GM19240 (cell line): ENCODE measurements around the gene ACVR1B.
"Not testable (repeated sequence)": the region's sequence is repeated elsewhere in the genome, so short reads cannot be mapped to it uniquely, and the experiment has no call there.

Experiments used
- DNase-seq: peaks from one replicate; pipeline ENCODE4 v3.0.0; 2011; ENCODE audit warnings: low spot score; ENCODE audit not compliant: insufficient read length

Gene ACVR1B

DNA sequence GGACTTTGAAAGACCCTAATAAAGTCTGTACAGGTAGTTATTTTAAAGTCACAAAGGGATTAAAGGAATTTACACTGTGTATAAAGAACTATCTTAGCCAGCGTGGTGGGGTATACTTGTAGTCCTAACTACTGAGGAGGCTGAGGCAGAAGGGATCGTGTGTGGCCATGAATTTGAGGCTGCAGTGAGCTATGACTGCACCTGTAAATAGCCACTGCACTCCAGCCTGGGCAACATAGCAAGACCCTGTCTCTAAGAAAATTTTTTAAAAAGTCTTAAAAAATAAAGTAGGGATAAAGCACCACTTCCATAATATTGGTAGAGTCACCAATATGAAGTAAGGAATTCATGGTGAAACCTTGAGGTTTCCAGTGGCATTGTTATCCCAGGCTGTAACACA is 18.1 kb downstream of the ACVR1B start:
- no peak for DNase-seq

DNA sequence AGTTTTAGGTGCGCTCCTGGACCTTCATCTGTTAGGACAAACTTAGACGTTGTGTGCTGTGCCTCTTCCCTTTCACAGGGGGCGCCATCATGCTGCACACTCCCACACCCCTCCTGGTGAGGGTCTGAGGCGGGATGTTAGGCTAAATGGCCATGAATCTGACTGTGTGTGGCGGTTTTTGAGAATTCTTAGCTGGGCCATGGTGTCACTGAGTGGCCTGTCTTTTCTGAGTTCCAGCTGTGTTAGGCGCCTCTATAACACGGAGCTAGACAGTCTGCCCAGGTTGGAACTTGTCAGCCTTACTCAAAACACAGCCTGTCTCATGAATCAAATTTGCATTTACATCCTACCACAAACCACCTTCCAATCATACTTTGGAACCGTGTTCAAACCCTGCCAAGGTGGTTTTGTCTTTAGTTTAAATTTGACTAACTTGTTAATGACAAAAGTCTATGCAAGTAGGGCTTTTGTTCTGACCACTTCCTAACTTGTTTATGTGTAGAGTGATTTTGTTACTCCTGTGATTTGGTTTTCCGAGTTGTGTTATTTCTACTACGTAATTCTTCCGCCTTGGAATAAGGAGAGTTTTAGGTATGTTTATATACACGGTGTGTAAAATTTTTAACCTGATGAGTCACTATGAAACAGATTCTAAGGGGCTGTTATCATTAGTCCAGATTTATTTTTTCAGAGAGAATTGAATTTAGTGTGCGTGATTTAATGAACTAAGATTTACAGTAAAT is 19.6 kb downstream of the ACVR1B start:
- peak; percentile 71 for DNase-seq

DNA sequence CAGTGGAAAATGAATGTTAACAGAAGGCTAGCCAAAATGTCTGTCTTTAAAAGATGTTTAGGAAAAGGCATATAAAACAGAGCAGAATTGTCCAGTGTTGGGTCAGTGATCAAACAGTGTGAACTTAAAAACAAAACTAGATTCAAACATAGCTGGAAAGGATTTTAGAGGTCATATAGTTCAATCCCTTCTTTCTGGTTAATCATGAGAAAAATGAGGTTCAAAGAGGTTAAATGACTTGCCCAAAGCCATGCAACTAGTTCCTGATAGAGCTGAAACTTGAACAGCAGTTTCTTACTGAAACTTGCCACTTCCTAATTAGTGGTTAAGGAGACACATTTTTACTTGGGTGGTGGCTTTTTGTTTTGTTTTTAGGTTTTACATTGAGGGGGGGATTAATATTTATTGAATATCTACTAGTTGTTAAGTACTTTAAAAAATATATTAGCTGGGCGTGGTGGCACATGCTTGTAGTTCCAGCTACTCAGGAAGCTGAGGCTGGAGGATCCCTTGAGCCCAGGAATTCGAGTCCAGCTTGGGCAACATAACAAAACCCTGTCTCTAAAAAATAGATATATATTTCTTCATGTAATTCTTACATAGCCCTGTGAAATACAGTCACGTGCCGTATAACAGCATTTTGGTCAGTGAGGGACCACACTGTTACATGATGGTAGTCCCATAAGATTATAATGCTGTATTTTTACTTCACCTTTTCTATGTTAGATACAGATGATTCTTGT is 20.4 kb downstream of the ACVR1B start:
- DNase-seq: no peak

DNA sequence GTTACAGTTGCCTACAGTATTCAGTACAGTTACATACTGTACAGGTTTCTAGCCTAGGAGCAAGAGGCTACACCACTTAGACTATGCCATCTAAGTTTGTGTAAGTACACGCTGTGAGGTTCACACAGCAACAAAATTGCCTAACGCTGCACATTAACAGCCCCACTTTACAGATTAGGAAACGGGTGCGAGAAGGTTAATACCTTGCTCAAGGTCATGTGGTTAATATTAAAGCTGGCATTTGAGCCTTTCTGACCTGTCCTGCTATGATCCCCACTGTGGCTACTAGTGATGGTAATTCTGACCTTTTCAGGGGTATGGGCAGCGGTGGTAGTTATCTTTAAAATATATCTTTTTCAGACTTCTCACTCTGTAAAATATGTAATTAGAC is 20.9 kb downstream of the ACVR1B start:
- DNase-seq: no peak

DNA sequence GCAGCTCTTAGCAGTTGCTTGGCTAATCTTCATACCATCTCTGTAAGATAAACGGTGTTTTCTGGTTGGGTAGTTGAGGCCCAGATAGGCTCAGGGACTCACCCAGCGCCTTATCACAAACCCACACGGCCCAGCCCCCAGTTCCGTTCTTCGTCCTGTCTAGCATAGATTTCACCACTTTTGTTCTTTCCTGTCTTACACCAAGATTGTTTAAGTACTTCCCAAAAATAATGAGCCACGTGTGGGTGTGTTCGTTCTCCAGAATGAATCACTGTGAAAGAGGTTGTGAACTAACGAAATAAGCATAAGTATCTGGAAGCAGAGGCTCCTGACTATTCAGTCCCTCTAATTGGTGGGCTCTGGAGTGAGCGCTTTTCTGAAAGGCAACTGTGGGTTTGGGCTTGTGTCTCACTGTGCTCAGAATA is 21.4 kb downstream of the ACVR1B start:
- DNase-seq: no peak

DNA sequence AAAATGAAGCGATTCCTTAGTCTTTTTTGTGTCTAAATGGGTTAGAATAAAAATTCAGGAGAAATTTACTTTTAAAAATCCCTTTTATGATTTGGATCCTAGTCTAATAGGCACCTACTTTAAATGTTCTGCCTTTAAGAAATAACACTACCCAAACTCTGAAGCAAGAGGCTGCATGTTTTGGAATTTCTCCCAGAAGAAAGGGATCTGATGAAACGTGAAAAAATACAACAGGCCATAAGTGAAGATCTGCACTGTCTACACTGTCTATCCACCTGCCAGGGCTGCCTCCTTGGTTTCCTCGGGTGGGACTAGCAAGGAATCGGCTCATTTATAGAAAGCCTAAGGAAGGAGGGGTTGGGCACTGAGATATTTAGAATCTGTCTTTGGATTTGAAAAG is 22.1 kb downstream of the ACVR1B start:
- DNase-seq: no peak

DNA sequence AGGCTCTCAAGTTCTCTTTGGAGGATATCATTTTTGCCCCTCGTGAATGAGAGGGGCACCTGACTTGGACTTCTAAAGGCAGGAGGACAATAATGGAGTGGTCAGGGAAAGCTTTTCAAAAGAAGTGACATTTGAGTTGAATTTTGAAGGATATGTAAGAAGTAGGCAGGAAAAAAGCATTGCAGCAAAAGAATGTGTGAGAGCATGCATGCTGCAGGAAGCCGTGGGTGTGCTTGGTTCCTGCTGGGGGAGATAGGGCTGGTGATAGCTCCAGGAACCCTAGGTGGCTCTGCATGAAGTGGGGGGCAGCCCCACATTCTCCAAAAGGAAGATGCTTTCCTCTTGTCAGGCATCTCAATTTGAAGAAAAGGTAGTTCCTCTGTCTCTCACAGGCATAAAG is 23.1 kb downstream of the ACVR1B start:
- no peak for DNase-seq

DNA sequence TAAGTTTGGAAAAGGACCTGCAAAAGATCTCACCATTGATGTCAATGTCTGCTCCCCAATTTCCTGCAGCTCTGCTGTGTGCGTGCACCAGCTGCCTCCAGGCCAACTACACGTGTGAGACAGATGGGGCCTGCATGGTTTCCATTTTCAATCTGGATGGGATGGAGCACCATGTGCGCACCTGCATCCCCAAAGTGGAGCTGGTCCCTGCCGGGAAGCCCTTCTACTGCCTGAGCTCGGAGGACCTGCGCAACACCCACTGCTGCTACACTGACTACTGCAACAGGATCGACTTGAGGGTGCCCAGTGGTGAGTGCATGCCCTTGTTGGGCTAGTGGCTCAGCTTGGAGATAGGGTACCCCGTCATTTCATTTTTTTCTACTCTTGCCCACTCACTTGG is 23.7 kb downstream of the ACVR1B start:
- no peak for DNase-seq

DNA sequence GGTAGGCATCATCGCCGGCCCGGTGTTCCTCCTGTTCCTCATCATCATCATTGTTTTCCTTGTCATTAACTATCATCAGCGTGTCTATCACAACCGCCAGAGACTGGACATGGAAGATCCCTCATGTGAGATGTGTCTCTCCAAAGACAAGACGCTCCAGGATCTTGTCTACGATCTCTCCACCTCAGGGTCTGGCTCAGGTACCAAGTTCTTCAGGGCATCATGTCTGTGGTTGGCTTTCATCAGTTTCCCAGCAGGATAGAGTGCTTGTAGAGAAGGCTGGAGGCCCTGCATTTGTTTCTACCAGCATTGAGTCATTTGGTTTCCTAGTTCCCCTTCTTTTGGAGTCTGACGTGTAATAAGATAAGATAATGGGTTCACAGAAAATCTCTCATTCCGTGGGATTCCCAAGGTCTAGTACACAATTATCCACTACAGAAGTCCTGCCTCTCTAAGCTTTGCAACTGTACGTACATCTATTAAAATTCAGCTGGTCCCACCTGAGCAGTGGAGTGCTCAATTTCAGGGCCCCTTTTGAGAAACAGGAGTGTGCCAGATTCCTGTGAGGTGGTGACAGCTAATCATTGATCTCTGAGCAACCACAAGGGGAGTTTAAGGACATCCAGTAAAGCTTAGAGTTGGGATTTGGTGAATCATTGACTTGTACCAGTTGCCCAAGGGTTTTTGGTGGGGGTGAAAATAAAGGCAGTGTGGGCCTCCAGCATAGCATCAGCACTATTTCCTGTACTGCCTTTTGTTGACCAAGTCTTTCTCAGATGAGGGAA is 25.1 kb downstream of the ACVR1B start:
- DNase-seq: no peak

DNA sequence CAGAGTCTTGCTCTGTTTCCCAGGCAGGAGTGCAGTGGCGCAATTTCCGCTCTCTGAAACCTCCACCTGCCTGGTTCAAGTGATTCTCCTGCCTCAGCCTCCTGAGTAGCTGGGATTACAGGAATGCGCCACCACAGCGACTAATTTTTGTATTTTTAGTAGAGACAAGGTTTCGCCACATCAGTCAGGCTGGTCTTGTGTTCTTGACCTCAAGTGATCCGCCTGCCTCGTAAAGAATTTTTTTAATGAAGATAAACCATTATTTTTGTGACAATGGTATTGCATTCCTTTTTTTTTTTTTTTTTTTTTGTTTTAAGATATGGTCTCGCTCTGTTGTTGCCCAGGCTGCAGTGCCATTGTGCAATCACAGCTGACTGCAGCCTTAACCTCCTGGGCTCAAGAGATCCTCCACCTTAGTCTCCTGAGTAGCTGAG is 25.8 kb downstream of the ACVR1B start:
- no peak for DNase-seq

DNA sequence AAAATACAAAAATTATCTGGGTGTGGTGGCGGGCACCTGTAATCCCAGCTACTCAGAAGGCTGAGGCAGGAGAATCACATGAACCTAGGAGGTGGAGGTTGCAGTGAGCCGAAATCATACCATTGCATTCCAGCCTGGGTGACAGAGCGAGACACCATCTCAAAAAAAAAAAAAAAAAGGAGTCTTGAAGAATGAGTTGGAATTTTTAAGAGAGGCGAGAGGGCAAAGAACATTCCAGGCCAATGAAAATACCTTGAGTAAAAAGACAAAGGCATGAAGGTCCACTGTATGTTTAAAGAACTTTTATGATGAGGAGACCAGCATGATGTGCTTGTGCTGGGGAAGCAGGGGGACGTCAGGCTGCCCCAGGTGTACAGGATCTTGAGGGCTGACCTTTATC is 27.8 kb downstream of the ACVR1B start:
- DNase-seq: not testable (repeated sequence)

DNA sequence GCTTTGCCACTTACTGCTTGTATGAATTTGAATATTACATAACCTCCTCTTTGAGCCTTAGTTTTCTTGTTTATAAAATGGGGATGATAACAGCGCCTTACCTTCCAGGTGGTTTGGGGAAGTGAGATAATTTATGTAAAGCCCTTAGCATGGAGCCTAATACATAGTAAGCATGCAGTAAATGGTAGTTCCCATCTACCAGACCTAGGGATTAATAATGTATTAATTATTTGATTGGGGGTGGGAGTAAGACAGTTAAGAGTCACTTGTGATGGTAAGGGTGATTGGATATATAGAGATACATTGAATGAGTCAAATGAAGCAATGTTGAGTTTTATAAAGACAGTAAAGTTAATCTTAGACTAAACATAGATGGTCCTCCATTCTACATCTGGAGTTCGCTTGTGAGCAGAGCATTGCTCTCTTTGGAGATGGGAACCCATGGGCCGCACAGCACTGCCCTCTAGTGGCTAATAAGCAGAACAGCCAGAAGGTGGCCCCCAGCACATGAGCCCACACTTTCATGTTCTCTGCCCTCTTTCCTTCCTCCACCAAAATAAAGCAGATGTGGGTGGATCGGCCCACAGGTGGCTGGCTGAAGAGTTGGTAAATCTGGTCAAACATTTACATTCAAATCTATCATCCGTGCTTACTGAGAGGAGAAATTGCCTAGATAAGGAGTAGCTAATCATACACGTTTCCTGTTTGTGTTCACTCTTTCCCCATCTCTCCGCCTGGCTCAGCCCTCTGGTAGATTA is 28.7 kb downstream of the ACVR1B start:
- DNase-seq: peak; percentile 63

DNA sequence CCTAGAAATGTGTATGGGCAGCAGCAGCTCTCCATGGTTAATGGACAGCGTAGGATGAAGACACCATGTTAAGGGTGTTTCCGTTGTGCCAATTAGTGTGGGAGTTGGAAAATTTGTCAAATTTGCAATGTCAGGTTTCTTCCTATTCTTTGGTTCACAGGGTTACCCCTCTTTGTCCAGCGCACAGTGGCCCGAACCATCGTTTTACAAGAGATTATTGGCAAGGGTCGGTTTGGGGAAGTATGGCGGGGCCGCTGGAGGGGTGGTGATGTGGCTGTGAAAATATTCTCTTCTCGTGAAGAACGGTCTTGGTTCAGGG is 29.3 kb downstream of the ACVR1B start:
- DNase-seq: no peak

DNA sequence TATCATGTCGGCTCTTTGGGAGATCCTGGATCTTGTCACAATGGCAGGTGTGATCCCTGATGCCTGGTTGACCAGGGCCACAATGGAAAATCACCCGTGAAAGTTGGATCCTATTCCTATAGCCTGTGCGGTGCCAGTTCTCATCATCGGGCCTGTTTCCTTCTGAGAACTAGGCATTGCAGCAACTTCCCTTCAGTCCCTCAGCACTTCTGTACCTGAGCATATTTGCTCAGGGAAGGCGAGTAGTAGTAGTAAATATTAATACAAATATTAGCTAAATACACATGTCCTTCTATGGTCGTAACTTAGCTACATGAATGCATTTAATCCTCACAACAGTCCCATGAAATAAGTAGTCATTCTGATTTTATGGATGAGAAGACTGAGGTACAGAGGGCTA is 33.2 kb downstream of the ACVR1B start:
- no peak for DNase-seq

DNA sequence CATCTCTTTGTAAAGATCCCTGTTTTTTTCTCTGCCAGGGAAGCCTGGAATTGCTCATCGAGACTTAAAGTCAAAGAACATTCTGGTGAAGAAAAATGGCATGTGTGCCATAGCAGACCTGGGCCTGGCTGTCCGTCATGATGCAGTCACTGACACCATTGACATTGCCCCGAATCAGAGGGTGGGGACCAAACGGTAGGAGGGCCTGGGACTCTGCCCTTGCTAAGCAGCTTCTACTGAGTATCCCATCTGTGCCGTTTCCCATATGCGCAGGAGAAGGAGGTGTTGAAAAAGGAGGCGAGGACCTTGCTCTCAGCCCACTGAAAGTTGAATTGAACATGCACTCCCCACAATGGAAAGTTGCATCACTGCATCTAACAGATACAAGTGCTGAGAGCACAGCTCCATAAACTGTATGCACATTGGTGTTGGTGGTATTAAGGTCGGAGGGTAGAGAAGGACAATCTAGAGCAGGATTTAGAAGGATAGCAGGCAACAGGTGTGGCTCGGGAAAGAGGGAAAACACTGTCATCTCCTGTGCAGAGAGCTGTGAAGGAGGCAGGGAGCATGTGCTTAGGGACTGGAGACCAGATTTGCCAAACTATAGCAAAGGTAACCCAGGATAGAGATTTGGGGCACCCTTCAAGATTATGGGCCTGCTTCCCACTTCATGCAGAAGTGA is 33.8 kb downstream of the ACVR1B start:
- no peak for DNase-seq

DNA sequence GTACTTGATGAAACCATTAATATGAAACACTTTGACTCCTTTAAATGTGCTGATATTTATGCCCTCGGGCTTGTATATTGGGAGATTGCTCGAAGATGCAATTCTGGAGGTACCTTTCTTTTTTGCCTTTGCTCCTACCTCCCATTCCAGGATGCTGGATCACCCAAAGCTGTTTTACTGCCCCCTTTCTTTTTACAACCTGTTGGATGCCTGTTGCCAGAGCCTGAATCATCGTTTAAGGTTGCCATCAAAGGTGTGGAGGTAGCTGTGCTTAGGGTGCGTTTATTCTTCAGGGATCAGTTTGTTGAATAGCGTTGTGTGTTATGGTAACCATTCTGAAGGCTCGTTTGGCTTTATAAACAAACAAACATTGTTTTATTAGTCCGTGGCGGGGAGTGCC is 35.3 kb downstream of the ACVR1B start:
- DNase-seq: no peak

DNA sequence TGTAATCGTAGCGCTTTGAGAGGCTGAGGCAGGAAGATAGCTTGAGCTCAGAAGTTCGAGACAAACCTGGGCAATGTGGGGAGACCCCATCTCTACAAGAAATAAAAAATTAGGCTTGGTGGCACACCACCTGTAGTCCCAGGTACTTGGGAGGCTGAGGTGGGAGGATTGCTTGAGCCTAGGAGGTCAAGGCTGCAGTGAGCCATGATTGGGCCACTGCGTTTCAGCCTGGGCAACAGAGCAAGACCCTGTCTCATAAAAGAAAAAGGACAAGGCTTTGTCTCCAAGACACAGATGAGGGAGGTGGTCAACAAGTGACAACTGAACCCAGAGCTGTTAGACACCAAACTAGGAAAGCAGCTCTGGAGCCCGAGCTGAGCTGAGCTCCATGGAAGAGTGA is 40.7 kb downstream of the ACVR1B start:
- DNase-seq: no peak

DNA sequence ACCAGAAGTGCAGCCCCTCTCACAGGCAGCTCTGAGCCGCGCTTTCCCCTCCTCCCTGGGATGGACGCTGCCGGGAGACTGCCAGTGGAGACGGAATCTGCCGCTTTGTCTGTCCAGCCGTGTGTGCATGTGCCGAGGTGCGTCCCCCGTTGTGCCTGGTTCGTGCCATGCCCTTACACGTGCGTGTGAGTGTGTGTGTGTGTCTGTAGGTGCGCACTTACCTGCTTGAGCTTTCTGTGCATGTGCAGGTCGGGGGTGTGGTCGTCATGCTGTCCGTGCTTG is 43.0 kb downstream of the ACVR1B start:
- DNase-seq: no peak

DNA sequence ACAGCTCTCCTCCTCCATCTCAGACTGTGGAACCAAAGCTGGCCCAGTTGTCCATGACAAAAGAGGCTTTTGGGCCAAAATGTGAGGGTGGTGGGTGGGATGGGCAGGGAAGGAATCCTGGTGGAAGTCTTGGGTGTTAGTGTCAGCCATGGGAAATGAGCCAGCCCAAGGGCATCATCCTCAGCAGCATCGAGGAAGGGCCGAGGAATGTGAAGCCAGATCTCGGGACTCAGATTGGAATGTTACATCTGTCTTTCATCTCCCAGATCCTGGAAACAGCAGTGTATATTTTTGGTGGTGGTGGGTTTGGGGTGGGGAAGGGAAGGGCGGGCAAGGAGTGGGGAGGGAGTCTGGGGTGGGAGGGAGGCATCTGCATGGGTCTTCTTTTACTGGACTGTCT is 43.5 kb downstream of the ACVR1B start:
- no peak for DNase-seq

DNA sequence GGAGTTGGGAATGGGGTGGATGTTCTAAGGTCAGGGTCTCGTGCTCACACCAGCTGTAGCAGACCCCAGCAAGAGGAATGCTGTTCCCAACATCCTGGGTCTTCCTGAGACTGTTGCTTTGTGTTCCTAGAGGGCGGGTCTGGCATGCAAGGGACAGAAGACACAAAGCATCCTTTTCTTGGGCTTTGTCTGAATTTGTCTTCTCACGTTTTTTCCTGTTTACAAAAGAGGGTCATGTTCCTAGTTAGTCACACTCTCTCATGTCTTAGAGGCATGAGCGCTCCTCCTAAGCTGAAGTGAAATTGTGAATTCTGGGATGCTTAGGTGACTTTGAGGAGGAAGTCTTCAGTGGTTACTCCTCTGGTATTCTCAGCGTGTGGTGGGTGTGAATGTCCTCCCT is 45.6 kb downstream of the ACVR1B start:
- DNase-seq: no peak

DNA sequence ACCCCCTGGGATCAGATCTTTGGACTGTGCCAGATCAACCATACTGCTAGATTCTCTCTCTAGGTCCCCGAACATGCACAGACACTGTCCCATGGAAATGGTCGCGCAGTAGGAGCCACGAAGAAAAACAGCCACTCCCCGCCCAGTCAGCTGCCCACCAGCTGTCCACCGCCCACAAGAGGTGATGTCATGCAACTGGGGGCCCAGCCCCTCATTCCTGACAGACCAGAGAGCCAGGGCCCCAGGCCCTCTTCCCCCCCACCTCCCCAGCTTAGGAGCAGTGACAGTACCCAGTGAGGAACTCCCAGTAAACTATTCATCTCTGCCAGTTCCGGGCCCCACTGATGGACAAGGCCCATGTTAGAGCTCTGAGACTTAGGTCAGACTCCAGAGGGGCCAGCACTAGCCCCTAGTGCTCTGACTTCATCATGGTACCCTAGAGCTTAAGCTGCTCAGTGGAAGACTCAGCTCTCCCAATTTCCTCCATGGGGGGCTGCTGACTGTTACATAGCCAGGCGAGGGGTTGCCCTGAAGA is 51.6 kb downstream of the ACVR1B start:
- DNase-seq: no peak
